IMR-90 (cell line): ENCODE measurements around the gene ARAP1. TPM values are rescaled to one million over a fixed set of nuclear protein-coding genes. Genes with fewer than 3 reads are reported as not detected.

ENCODE experiments used
- ATAC-seq: fragments of 200-7000 bp; cut with Tn5 transposase; 2 replicates; pipeline ENCODE4 v1.9.1; 2020; ENCODE audit warnings: low read depth, mild to moderate bottlenecking, moderate library complexity
- BruUV-seq: library from RNA; stranded (reverse); fragments of 400-500 nt; replicated peaks from 2 replicates; lab custom pipeline; 2021; lab: Mats Ljungman, UMichigan
- CTCF ChIA-PET: fragments of 300-600 bp; formaldehyde crosslinking; extraction: SDS; loops from one replicate; lab custom pipeline; 2021; ENCODE audit warnings: antibody characterized with exemption; lab: Yijun Ruan, JAX
- POLR2A ChIA-PET: fragments of 300-600 bp; sonication (Branson Sonifier 250); formaldehyde crosslinking; loops from one replicate; lab custom pipeline; 2022; ENCODE audit warnings: antibody characterized with exemption; ENCODE audit not compliant: unreplicated experiment; lab: Charles Lee
- DNase-seq: peaks from one replicate; pipeline ENCODE4 v3.0.0; 2013
- H2AFZ ChIP-seq: replicated peaks from 2 replicates; pipeline ENCODE3; 2013; ENCODE audit warnings: low read length, mild to moderate bottlenecking; ENCODE audit not compliant: poor library complexity
- H2AK5ac ChIP-seq: 2 replicates; pipeline ENCODE4 v1.6.1; 2013; ENCODE audit warnings: low read depth, low read length, inconsistent platforms
- H2AK9ac ChIP-seq: replicated peaks from 2 replicates; pipeline ENCODE3; 2013; ENCODE audit warnings: mild to moderate bottlenecking, low read depth, low read length, moderate library complexity; ENCODE audit not compliant: poor library complexity
- H2BK120ac ChIP-seq: 2 replicates; pipeline ENCODE4 v1.6.1; 2013; ENCODE audit warnings: low read depth, low read length, inconsistent platforms
- H2BK15ac ChIP-seq: 3 replicates; pipeline ENCODE4 v1.6.1; 2013; ENCODE audit warnings: low read depth, low read length, inconsistent platforms
- H2BK20ac ChIP-seq: 2 replicates; pipeline ENCODE4 v1.6.1; 2013; ENCODE audit warnings: low read depth, mild to moderate bottlenecking, inconsistent platforms, low read length, moderate library complexity
- H2BK5ac ChIP-seq: 2 replicates; pipeline ENCODE4 v1.6.1; 2013; ENCODE audit warnings: mild to moderate bottlenecking, low read depth, low read length, inconsistent platforms; ENCODE audit not compliant: poor library complexity, severe bottlenecking
- H3K14ac ChIP-seq: replicated peaks from 2 replicates; pipeline ENCODE4 v1.6.1; 2013; ENCODE audit warnings: low read depth, low read length, inconsistent platforms
- H3K18ac ChIP-seq: 2 replicates; pipeline ENCODE4 v1.6.1; 2013; ENCODE audit warnings: low read depth, low read length, control low read depth
- H3K23ac ChIP-seq: 2 replicates; pipeline ENCODE4 v1.6.1; 2013; ENCODE audit warnings: low read depth, low read length, inconsistent platforms
- H3K27ac ChIP-seq: 2 replicates; pipeline ENCODE4 v1.5.1; 2013; ENCODE audit warnings: mild to moderate bottlenecking, control low read depth, low read length; ENCODE audit not compliant: insufficient read depth
- H3K27me3 ChIP-seq: 2 replicates; pipeline ENCODE4 v1.6.1; 2013; ENCODE audit warnings: low read length; ENCODE audit not compliant: control insufficient read depth, insufficient read depth
- H3K36me3 ChIP-seq: 2 replicates; pipeline ENCODE4 v1.6.1; 2013; ENCODE audit warnings: low read length, mixed read lengths; ENCODE audit not compliant: control insufficient read depth, insufficient read depth
- H3K4ac ChIP-seq: 2 replicates; pipeline ENCODE4 v1.6.1; 2013; ENCODE audit warnings: low read depth, low read length, inconsistent platforms
- H3K4me1 ChIP-seq: 2 replicates; pipeline ENCODE4 v1.6.1; 2013; ENCODE audit warnings: low read length, mixed read lengths; ENCODE audit not compliant: control insufficient read depth, insufficient read depth
- H3K4me2 ChIP-seq: 2 replicates; pipeline ENCODE4 v1.6.1; 2013; ENCODE audit warnings: low read depth, mild to moderate bottlenecking, control low read depth, low read length, moderate library complexity
- H3K4me3 ChIP-seq: 2 replicates; pipeline ENCODE4 v1.5.1; 2013; ENCODE audit warnings: low read depth, mild to moderate bottlenecking, control low read depth, low read length, moderate library complexity; ENCODE audit not compliant: insufficient read depth
- H3K56ac ChIP-seq: 2 replicates; pipeline ENCODE4 v1.6.1; 2013; ENCODE audit warnings: low read length, inconsistent platforms; ENCODE audit not compliant: insufficient read depth; ENCODE audit errors: extremely low read depth
- H3K79me1 ChIP-seq, 2 experiments: 2 replicates each; pipeline ENCODE4 v1.6.1; 2013; ENCODE audit warnings: low read length in 2 of 2, inconsistent platforms in 1 of 2, low read depth in 1 of 2
- H3K9ac ChIP-seq: 2 replicates; pipeline ENCODE4 v1.6.1; 2013; ENCODE audit warnings: low read depth, low read length, control low read depth
- H3K9me1 ChIP-seq: 2 replicates; pipeline ENCODE4 v1.6.1; 2013; ENCODE audit warnings: low read length, inconsistent platforms; ENCODE audit not compliant: insufficient read depth
- H3K9me3 ChIP-seq: 2 replicates; pipeline ENCODE4 v1.6.1; 2013; ENCODE audit warnings: low read length; ENCODE audit not compliant: control insufficient read depth, insufficient read depth
- H4K20me1 ChIP-seq: 2 replicates; pipeline ENCODE4 v1.6.1; 2013; ENCODE audit warnings: low read length, inconsistent platforms; ENCODE audit not compliant: insufficient read depth
- H4K5ac ChIP-seq: 2 replicates; pipeline ENCODE4 v1.6.1; 2013; ENCODE audit warnings: mild to moderate bottlenecking, low read depth, low read length, control low read depth
- H4K8ac ChIP-seq, 2 experiments: 2 replicates each; pipeline ENCODE4 v1.6.1; 2013; ENCODE audit warnings: low read depth in 2 of 2, low read length in 2 of 2, control low read depth in 1 of 2, inconsistent platforms in 1 of 2
- H4K91ac ChIP-seq: 2 replicates; pipeline ENCODE4 v1.6.1; 2013; ENCODE audit warnings: low read depth, low read length, inconsistent platforms; ENCODE audit not compliant: insufficient read depth
- BHLHE40 ChIP-seq: fragments of 150-350 bp; IDR thresholded peaks from 2 replicates; pipeline ENCODE4 v1.6.1; 2016; ENCODE audit warnings: mild to moderate bottlenecking, low read depth, low read length
- CEBPB ChIP-seq: IDR thresholded peaks from 2 replicates; pipeline ENCODE4 v1.6.1; 2012; ENCODE audit warnings: low read depth, low read length, improper control_type of control experiment
- CHD1 ChIP-seq: IDR thresholded peaks from 2 replicates; pipeline ENCODE4 v1.6.1; 2012; ENCODE audit warnings: low read depth, low read length, improper control_type of control experiment
- FOS ChIP-seq: fragments of 150-350 bp; IDR thresholded peaks from 2 replicates; pipeline ENCODE4 v1.6.1; 2016; ENCODE audit warnings: low read depth, low read length
- MAFK ChIP-seq: IDR thresholded peaks from 2 replicates; pipeline ENCODE4 v1.6.1; 2012; ENCODE audit warnings: low read depth, low read length, improper control_type of control experiment
- MAZ ChIP-seq: IDR thresholded peaks from 2 replicates; pipeline ENCODE4 v1.6.1; 2012; ENCODE audit warnings: low read depth, mild to moderate bottlenecking, low read length, improper control_type of control experiment, moderate library complexity, borderline replicate concordance
- MXI1 ChIP-seq: IDR thresholded peaks from 2 replicates; pipeline ENCODE4 v1.6.1; 2012; ENCODE audit warnings: low read depth, mild to moderate bottlenecking, low read length, moderate library complexity, borderline replicate concordance
- NFE2L2 ChIP-seq: fragments of 150-350 bp; IDR thresholded peaks from 2 replicates; pipeline ENCODE4 v1.6.1; 2016; ENCODE audit warnings: low read depth, mild to moderate bottlenecking, low read length
- POLR2A ChIP-seq: IDR thresholded peaks from 2 replicates; pipeline ENCODE4 v1.6.1; 2012; ENCODE audit warnings: mild to moderate bottlenecking, low read depth, low read length
- RAD21 ChIP-seq: IDR thresholded peaks from 2 replicates; pipeline ENCODE4 v1.6.1; 2012; ENCODE audit warnings: low read length, improper control_type of control experiment
- RCOR1 ChIP-seq: IDR thresholded peaks from 2 replicates; pipeline ENCODE4 v1.6.1; 2012; ENCODE audit warnings: mild to moderate bottlenecking, low read length, improper control_type of control experiment; ENCODE audit not compliant: insufficient replicate concordance
- RFX5 ChIP-seq: IDR thresholded peaks from 2 replicates; pipeline ENCODE4 v1.8.0; 2012; ENCODE audit warnings: low read depth, mild to moderate bottlenecking, low read length, moderate library complexity
- SMC3 ChIP-seq: fragments of 150-350 bp; IDR thresholded peaks from 2 replicates; pipeline ENCODE4 v1.6.1; 2016; ENCODE audit warnings: low read depth, mild to moderate bottlenecking, antibody characterized with exemption, low read length, moderate library complexity
- USF2 ChIP-seq: fragments of 150-350 bp; IDR thresholded peaks from 2 replicates; pipeline ENCODE4 v1.6.1; 2017; ENCODE audit warnings: mild to moderate bottlenecking, antibody characterized with exemption, low read length, low read depth
- WGBS, 2 experiments: methylation state at CpG; one replicate each; pipeline versions ENCODE4 v1.1.5 to v1.1.7; 2013; ENCODE audit warnings: missing lambda C conversion rate in 2 of 2; ENCODE audit not compliant: insufficient read length in 1 of 2; ENCODE audit errors: extremely low coverage in 2 of 2; 5-methylcytosine and 5-hydroxymethylcytosine counted together
- dilution Hi-C: fragments of 300-500 bp; cut with HindIII; formaldehyde crosslinking; loops from one replicate; pipeline ENCODE4 v1.14.3; 2018; ENCODE audit warnings: low sequenced_read_pairs; ENCODE audit not compliant: unreplicated experiment
- in situ Hi-C: fragments of 300-500 bp; cut with MboI; formaldehyde crosslinking; loops from 3 replicates; pipeline ENCODE4 v1.14.3; 2019; ENCODE audit warnings: low sequenced_read_pairs, inconsistent platforms, mixed read lengths
- intact Hi-C: fragments of 100-400 bp; cut with micrococcal nuclease; formaldehyde crosslinking; loops from 2 replicates; pipeline ENCODE4 v1.10.0; 2022
- polyA plus RNA-seq, 3 experiments: library from polyadenylated mRNA; depleted of rRNA; stranded (reverse); fragments of >200 nt; gene quantifications; 2 replicates each; pipeline ENCODE4 v1.2.3, GENCODE V29; 2012; ENCODE audit warnings: low replicate concordance in 1 of 3
- total RNA-seq: library from RNA; depleted of rRNA; stranded (reverse); fragments of >200 nt; gene quantifications from 2 replicates; pipeline ENCODE4 v1.2.3, GENCODE V29; 2012
- TF ChIP-seq, protein P1 (sequence below): fragments of 150-350 bp; IDR thresholded peaks from 2 replicates; pipeline ENCODE4 v1.6.1; 2016; ENCODE audit warnings: low read depth, mild to moderate bottlenecking, low read length, moderate library complexity, borderline replicate concordance
- TF ChIP-seq, protein P2 (sequence below): conservative IDR thresholded peaks from 2 replicates; pipeline ENCODE4 v1.5.1; 2012; ENCODE audit warnings: mild to moderate bottlenecking, low read depth, low read length, improper control_type of control experiment

ARAP1 gene
- total and polyA plus RNA-seq, 2 of the 4 experiments (the other 2 are of a cell fraction) = 37.6 to 63.1 TPM

- no peak overlapping the region for H3K4ac ChIP-seq
- intact Hi-C loops (no loop called here), in situ Hi-C loops (no loop called here), dilution Hi-C loops (no loop called here)
- POLR2A ChIA-PET = no interaction called here
- H3K4me2 ChIP-seq = no peak overlapping the region
- H3K79me1 ChIP-seq = no peaks in the 10 kb centered on the region
- DNase-seq (no peak), ATAC-seq (no peak)
- no peak overlapping the region for H3K23ac ChIP-seq
- no peak overlapping the region for H3K27ac ChIP-seq
- H4K8ac ChIP-seq = no peak overlapping the region
- H2BK20ac ChIP-seq = no peak overlapping the region
- H3K27me3 ChIP-seq = peaks cover 94% of the 10 kb centered on the region
- no peak overlapping the region for H4K91ac ChIP-seq
- no peak overlapping the region for H2AK9ac ChIP-seq
- H3K14ac ChIP-seq = no peak overlapping the region
- TF ChIP-seq, protein P1, sequence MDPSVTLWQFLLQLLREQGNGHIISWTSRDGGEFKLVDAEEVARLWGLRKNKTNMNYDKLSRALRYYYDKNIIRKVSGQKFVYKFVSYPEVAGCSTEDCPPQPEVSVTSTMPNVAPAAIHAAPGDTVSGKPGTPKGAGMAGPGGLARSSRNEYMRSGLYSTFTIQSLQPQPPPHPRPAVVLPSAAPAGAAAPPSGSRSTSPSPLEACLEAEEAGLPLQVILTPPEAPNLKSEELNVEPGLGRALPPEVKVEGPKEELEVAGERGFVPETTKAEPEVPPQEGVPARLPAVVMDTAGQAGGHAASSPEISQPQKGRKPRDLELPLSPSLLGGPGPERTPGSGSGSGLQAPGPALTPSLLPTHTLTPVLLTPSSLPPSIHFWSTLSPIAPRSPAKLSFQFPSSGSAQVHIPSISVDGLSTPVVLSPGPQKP = no peak
- TF ChIP-seq, protein P2, sequence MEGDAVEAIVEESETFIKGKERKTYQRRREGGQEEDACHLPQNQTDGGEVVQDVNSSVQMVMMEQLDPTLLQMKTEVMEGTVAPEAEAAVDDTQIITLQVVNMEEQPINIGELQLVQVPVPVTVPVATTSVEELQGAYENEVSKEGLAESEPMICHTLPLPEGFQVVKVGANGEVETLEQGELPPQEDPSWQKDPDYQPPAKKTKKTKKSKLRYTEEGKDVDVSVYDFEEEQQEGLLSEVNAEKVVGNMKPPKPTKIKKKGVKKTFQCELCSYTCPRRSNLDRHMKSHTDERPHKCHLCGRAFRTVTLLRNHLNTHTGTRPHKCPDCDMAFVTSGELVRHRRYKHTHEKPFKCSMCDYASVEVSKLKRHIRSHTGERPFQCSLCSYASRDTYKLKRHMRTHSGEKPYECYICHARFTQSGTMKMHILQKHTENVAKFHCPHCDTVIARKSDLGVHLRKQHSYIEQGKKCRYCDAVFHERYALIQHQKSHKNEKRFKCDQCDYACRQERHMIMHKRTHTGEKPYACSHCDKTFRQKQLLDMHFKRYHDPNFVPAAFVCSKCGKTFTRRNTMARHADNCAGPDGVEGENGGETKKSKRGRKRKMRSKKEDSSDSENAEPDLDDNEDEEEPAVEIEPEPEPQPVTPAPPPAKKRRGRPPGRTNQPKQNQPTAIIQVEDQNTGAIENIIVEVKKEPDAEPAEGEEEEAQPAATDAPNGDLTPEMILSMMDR = no peak
- no peak for TF ChIP-seq CHD1
- no peak for TF ChIP-seq MAZ
- no peak for TF ChIP-seq CEBPB
- TF ChIP-seq MXI1 = no peak
- TF ChIP-seq NFE2L2 = no peak
- no peak for TF ChIP-seq USF2
- TF ChIP-seq RCOR1 = no peak
- TF ChIP-seq POLR2A = no peak
- no peak for TF ChIP-seq BHLHE40
- TF ChIP-seq FOS = no peak
- TF ChIP-seq RFX5 = no peak
- TF ChIP-seq SMC3 = no peak
- no peak for TF ChIP-seq RAD21
- TF ChIP-seq MAFK = no peak
- H3K56ac ChIP-seq = no peak overlapping the region
- no peak overlapping the region for H2AFZ ChIP-seq
- H2BK15ac ChIP-seq = no peak overlapping the region
- CTCF ChIA-PET = interaction anchor here (1.3 kb wide), 1 partner anchor 9 kb away, joined by 4 read pairs; no protein-coding TSS in a partner anchor
- no CpG with 5 or more reads among the region's 6 CpGs for WGBS, 2 experiments
- H2AK5ac ChIP-seq = no peak overlapping the region
- no peak overlapping the region for H2BK120ac ChIP-seq
- BruUV-seq = no TSS peak
- H4K5ac ChIP-seq = no peak overlapping the region
- H3K36me3 ChIP-seq = no peaks in the 10 kb centered on the region
- H4K20me1 ChIP-seq = no peaks in the 10 kb centered on the region
- no peaks in the 10 kb centered on the region for H3K4me1 ChIP-seq
- H2BK5ac ChIP-seq = no peak overlapping the region
- no peaks in the 10 kb centered on the region for H3K9me1 ChIP-seq
- no peak overlapping the region for H3K18ac ChIP-seq
- no peak overlapping the region for H3K9ac ChIP-seq
- H3K9me3 ChIP-seq = peaks cover 5% of the 10 kb centered on the region; the same call in 1 of the 2 replicates
- no peak overlapping the region for H3K4me3 ChIP-seq
Measured at GRCh38 chr11:72635933-72636332, 116.3 kb downstream of the ARAP1 start.
